HG02970 (cell line): ENCODE data around the gene FGD5.

ENCODE experiments used
- ATAC-seq: cut with Tn5 transposase; IDR thresholded peaks from one replicate; pipeline ENCODE4 v1.9.1; 2021; ENCODE audit warnings: mild to moderate bottlenecking, moderate library complexity, moderate number of reproducible peaks; ENCODE audit not compliant: unreplicated experiment, low FRiP score

Gene FGD5

DNA sequence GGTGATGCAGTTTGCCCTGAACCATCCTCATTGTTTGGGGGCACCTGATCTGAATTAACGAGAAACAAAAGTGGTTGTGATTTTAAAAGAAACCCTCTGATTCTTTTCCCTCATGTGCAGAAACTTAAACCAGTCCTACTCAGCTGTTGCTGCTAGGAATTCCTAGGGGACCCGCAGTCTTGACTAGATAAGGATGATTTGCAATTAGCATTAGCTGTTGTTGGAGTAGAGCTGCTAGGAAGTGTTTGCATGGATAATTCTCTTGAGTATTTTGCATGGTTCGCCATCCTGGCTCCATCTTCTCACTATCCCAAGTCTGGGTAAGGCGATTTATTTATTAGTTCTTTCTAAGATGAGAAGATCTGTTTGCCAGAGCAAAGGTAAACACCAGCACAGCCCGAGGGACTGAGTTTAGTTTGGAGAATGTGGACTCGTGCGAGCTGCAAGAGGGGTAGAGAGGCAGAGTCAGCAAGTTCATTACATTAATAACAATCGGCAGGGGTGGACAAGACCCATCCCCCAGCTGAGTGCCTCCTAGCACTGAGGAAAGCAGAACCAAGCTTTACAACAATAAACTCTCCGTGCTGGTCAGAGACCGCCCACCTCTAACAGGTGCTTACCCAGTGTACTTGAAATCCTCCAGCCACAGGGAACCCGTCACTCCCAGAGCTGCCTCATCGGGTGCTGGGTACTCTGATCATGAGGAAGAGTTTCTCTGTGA is 4.1 kb downstream of the FGD5 start:
- no peak for ATAC-seq

GRCh38 chr3:14823393-14823792 is 4.6 kb downstream of the FGD5 start:
- no peak for ATAC-seq

DNA sequence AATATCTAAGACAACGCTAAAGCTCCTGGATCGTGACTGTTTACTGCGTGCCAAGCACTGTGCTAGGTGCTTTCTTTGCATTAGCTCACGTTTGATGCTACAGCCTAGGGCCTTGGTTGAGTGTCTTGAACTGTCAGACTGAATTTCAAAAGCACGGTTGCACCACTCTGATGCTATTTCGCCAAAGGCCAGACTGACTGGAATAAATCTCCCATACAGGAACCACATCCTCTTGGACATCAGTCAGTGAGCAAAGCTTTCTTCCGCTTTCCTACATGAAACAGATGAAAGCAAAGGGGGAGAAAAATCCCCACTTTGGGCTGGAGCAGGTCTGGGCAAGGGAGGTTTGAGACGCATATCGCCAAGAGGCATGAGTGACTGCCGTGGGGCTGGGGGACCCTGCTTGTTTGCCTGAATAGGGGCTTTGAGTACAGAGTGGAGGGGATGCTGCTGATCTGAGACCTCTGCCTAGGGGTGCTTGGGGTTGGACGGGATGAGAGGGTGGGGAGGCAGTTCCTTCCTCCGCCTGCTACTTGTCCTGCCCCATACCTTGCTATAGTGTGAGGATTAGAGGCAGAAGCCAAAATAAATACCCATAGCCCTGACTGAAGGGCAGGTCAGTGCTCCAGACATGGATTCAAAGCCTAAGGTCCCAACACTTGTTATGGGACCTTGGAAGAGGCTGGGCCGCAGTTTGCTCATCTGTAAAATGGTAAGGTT is 5.3 kb downstream of the FGD5 start:
- no peak for ATAC-seq

DNA sequence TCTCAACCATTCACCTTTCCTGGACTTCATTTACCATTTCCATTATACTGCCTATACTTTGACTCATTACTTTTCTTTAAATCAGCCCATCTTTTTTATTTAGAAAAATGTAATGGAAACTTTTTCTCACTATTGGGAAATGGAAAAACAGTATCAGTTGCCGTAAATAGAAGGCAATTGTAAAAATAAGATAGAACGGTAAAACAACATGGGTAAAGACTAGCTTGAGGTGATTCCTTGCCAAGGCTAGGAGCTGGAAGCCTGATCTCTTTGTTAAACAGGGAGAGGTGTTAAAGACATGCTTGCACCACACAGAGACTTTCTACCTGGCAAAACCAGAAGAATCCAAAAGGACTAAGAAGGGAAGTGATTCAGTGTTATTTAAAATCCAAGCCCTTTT is 5.9 kb downstream of the FGD5 start:
- ATAC-seq = no peak

GRCh38 chr3:14826069-14826468 is 7.3 kb downstream of the FGD5 start:
- ATAC-seq = no peak

DNA sequence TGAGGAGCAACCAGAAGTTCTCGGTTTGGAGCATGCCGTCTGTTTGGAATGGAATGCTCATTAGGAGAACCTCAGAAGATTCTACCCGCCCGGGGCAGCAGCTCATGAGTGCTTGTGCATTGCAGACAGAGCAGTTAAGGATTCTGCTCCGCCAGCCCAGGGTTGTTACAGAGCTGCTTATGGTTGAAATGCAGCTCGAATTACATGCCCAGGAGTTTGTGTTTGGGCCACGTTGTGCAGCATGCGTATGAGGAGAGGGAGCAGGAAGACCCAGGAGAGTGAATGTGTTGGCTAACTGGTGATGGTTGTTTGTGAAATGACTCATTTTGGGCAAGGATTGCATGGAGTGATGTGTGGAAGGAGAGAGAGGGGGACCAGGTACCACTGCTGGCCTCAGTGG is 9.0 kb downstream of the FGD5 start:
- ATAC-seq = no peak

DNA sequence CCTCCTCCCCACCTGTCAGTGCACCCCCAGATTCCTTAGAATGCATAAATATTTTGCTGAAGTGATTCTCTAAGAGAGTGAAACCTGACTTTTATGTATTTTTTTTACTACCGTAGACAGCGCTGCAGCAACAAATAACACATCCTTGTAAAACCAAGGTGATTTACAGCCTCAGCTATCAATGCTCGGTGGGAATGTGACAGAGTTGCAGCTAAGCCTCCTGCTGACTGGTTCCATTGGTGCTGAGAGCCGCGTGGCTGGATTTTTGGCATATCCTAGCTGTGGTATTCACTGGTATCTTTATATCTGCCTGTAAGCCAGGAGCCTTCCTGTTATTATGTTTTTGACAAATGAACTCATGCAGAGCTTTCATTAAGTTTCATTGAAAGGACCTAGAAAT is 11.0 kb downstream of the FGD5 start:
- no peak for ATAC-seq

GRCh38 chr3:14831916-14832450 is 13.2 kb downstream of the FGD5 start:
- no peak for ATAC-seq

DNA sequence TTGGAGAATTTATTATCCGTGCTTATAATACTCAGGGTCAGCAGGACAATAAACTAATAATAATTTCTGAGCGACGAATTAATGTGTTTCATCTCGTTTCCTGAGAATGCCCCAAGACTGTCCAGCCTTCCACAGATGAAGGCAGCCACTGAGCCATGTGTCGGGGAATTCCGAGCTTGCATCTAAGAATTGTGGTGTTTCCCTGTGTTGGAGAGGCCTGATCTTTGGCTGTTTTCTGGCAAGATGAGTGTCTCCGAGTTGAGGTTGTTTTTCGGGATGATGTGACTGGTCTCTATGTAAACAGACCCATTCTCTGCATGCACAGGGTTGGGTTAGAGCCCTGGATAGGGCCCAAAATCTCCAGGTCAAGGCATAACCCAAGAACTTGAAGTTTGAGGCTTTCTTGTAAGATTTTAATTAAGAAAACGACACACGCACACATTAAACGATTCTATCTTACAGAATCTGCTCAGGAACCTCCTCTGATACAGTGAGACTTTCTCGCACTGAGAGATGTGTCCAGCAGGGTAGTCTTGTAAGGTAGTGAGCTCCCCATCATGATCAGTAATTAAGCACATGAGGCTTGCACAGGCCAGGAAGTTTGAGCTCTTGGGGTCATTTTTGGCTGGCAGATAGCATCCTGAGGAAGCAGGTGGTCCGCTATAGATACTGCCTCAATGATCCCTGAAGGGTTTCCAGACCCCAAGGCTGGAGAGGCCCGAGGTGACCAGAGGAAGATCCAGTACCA is 14.4 kb downstream of the FGD5 start:
- ATAC-seq = no peak

DNA sequence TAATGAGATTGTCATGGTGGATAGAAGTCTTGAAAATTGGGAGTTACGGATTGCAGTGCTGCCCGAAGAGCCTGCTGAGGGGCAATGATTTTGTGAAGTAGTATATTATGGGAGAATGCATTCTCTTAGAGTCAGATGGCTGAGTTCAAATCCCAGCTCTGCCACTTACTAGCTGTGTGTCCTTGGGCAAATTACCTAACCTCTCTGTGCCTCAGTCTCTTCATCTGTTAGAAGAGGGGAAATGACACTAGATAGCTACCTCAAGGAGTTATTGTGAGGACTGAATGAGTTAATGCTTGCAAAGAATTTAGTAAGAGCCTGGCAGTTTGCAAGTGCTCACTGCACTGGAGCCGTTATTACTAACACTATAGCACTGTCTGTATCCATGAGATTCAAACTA is 15.4 kb downstream of the FGD5 start:
- ATAC-seq = no peak

- ATAC-seq = no peak
Measured at GRCh38 chr3:14834807-14835466, 16.2 kb downstream of the FGD5 start.

- ATAC-seq = no peak
Measured at GRCh38 chr3:14836049-14836468, 17.3 kb downstream of the FGD5 start.

GRCh38 chr3:14837186-14837877 is 18.6 kb downstream of the FGD5 start:
- ATAC-seq = no peak

- no peak for ATAC-seq
Measured at GRCh38 chr3:14837878-14838258, 19.1 kb downstream of the FGD5 start.

GRCh38 chr3:14839236-14839635 is 20.5 kb downstream of the FGD5 start:
- ATAC-seq = no peak

DNA sequence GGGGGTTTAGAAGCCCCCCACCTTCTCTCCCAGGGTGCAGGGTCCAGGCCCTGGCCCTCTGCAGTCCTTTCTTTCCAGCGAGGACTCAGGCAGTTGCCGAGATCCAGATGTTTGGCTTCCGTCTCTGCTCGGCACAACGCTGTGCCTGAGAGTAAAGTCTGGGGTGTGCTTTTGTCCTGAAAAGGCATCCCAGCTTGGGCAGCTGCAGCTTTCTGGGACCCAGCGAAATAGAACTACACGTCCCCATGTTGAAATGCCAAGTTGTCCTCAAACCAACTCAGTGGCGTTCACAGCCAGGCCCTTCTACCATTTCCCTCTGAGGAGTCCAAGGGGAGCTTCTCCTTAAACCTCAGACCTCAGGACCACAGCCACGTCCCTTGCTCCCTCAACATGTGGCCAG is 23.1 kb downstream of the FGD5 start:
- no peak for ATAC-seq

- ATAC-seq = no peak
Measured at GRCh38 chr3:14842277-14842676, 23.5 kb downstream of the FGD5 start.

GRCh38 chr3:14843321-14843720 is 24.6 kb downstream of the FGD5 start:
- ATAC-seq = no peak

GRCh38 chr3:14844386-14845170 is 25.8 kb downstream of the FGD5 start:
- ATAC-seq = no peak
